GM18951 (cell line): ENCODE results near the gene UNC119.

ENCODE experiments used
- POLR2A ChIP-seq: IDR thresholded peaks from 4 replicates; pipeline ENCODE4 v1.6.1; 2011; ENCODE audit warnings: mild to moderate bottlenecking; ENCODE audit not compliant: insufficient read length, insufficient read depth; ENCODE audit errors: extremely low read depth
- in situ Hi-C: fragments of 300-500 bp; cut with MboI; formaldehyde crosslinking; loops from one replicate; pipeline ENCODE4 v1.12.0; 2022; ENCODE audit warnings: low sequenced_read_pairs, mixed read lengths, inconsistent platforms; ENCODE audit not compliant: unreplicated experiment

UNC119 gene

GRCh38 chr17:28552176-28552999 is at the start of gene UNC119:
Gene UNC119, minus strand, starts transcription at chr17:28552624. Its CDS starts 67 bp downstream, at chr17:28552557.
- peak; percentile 89 for TF ChIP-seq POLR2A
- in situ Hi-C loops, result no loop called here

GRCh38 chr17:28599311-28600184 is 47.1 kb upstream of the UNC119 start:
- in situ Hi-C loops, result no loop called here
- TF ChIP-seq POLR2A, result no peak

DNA sequence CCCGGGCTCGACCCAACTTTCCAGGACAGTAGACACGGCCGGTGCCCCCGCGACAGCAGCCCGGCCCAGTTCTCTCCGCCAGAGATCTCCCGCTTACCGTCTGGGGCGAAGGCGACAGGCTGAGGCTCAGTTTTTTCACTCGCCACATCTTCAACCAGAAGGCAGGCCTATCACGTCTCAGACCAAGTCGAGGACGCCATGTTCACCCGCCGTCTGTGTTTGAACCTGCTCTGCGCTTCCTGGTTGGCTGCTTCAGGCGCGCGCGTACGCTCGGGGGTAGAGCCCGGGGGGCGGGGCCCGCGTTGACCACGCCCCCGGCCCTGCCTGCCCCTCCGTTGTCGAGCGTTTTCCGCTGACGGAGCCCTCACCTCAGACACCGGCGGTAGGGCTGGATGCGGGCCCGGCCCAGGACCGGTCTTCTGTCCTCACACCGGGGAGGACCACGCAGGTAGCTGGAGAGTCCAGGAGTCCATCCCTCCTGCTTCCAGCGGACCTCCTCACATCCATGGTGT is 46.4 kb upstream of the UNC119 start, which contains the start of gene SPAG5:
TSS of gene SPAG5 (minus strand) at position 227 of the 512 bp plus-strand sequence. CDS start at position 148, 79 bp downstream.
- in situ Hi-C loops, result no loop called here
- TF ChIP-seq POLR2A, result peak; percentile 94

GRCh38 chr17:28598389-28598788 is 46.0 kb upstream of the UNC119 start:
- no peak for TF ChIP-seq POLR2A
- in situ Hi-C loops, result no loop called here

DNA sequence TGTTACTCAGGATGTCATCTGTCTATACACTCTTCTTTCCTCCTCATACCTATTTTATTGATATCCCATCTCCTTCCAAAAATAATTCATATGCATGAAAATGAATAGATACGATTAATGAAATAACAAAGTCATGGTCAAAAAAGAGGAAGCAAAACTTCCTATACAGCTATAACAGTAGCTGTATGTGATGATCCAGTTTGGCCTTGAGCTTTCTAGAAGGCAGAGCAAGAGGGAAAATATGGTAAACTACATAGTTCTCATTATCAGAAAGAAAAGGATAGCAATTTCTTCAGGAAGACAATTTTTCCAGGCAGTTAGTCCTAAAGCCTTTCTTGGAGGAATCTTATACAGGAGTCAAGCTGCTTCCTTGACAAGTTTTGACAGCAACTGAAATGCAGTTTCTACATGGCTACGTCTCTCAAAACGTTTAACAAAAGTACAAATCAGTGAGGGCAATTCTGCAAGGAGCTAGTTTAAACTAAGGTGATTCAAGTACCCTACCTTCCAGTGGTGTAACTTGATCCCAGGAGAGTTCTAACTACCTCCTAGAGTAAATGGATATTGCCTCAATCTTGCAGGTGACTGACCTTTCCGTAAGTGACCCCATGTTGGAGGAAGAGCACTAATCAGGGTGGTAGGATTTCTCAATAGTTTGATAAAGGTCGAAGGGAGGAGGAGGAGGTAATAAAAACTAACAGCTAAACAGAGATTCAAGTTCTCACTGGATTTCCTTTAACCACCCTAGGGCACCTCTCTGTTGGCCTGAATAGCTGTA is 45.4 kb upstream of the UNC119 start:
- TF ChIP-seq POLR2A, result no peak
- in situ Hi-C loops, result no loop called here

GRCh38 chr17:28592260-28592659 is 39.8 kb upstream of the UNC119 start:
- in situ Hi-C loops, result no loop called here
- no peak for TF ChIP-seq POLR2A

DNA sequence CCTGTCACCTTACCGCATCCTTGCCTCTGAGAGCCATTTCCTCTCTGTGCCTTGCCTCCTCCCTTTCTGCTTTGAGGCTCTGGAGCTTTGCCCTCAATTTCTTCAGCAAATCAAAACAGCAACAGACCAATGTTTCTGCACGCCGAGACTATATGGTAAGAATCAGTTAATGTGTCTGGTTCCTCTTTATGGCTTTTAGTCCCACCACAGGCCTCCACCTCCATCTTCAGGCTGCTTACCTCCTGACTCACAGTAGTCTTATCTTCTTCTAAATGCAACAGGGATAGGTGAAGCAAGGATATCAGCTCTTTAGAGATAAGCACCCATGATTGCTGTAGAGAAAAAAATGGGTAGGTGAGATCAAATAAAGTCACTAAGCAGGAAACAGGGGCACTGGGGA is 33.4 kb upstream of the UNC119 start:
- in situ Hi-C loops, result no loop called here

DNA sequence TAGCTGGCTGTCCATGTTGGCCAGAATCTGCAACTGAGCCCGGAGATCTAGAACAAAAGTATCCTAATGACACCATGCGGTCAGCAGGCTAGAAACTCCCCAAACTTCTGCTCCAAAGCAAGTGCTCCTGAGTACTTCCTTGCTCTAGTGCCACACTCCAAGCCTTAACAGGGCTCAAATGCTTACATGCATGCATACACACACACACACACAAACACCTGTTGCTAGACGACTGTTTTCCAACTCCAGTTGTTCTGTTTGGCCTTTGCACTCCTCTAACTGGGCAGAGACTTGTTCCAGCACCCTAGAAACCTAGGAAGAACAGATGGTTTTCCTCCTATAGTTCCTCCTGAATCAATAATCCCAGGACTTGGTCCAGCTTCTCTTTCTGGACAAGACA is 32.0 kb upstream of the UNC119 start:
- no peak for TF ChIP-seq POLR2A
- in situ Hi-C loops, result no loop called here

More for the DNA sequence above, 33.4 kb upstream of the UNC119 start:
- TF ChIP-seq POLR2A, result no peak

- in situ Hi-C loops, result no loop called here
- TF ChIP-seq POLR2A, result no peak
These were observed 30.1 kb upstream of the UNC119 start for GRCh38 chr17:28582513-28582912.

DNA sequence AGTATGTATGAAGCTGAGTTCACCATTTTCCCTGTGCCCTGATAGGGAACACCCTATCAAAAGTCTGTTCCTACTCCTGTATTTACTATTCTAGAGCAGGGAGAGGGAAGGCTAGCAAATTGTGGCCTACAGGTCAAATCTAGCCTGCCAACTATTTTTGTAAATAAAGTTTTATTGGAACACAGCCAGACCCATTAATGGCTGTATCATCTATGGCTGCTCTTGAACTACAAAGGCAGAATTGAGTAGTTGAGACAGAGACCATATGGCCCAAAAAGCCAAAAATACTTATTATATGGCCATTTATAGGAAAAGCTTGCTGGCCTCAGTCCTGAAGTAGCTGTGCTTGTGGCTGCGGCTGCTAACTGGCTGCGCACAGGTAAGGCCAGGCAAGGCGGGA is 28.5 kb upstream of the UNC119 start:
- TF ChIP-seq POLR2A, result no peak
- in situ Hi-C loops, result no loop called here

- no peak for TF ChIP-seq POLR2A
- in situ Hi-C loops, result no loop called here
These were observed 27.1 kb upstream of the UNC119 start for GRCh38 chr17:28579526-28579925.
